ENCODE measurements around the gene CHCHD4.

CHCHD4 gene

GRCh38 chr3:14148041-14148985 lies 23.6 kb upstream of the CHCHD4 start:
- DNase-seq (ENCODE audit: low read depth) = no peak

- DNase-seq (ENCODE audit: low read depth) = no peak
These were observed 22.9 kb upstream of the CHCHD4 start for GRCh38 chr3:14147617-14148016.

- DNase-seq (ENCODE audit: low read depth) = no peak
These were observed 22.4 kb upstream of the CHCHD4 start for GRCh38 chr3:14147066-14147435.

- no peak for DNase-seq (ENCODE audit: low read depth)
These were observed 21.9 kb upstream of the CHCHD4 start for GRCh38 chr3:14146381-14147065.

GRCh38 chr3:14145670-14146380 lies 21.2 kb upstream of the CHCHD4 start:
- DNase-seq (ENCODE audit: low read depth) = no peak

GRCh38 chr3:14145236-14145635 lies 20.6 kb upstream of the CHCHD4 start:
- no peak for DNase-seq (ENCODE audit: low read depth)

GRCh38 chr3:14144423-14145075 lies 19.9 kb upstream of the CHCHD4 start:
- DNase-seq (ENCODE audit: low read depth) = peak; percentile 34

GRCh38 chr3:14143271-14144225 lies 18.9 kb upstream of the CHCHD4 start:
- no peak for DNase-seq (ENCODE audit: low read depth)

- DNase-seq (ENCODE audit: low read depth) = peak; percentile 29
These were observed 18.0 kb upstream of the CHCHD4 start for GRCh38 chr3:14142567-14143270.

GRCh38 chr3:14141602-14142341 lies 17.1 kb upstream of the CHCHD4 start:
- no peak for DNase-seq (ENCODE audit: low read depth)

GRCh38 chr3:14141144-14141543 lies 16.5 kb upstream of the CHCHD4 start:
- no peak for DNase-seq (ENCODE audit: low read depth)

GRCh38 chr3:14140668-14141067 lies 16.0 kb upstream of the CHCHD4 start:
- DNase-seq (ENCODE audit: low read depth) = no peak

GRCh38 chr3:14139771-14140170 lies 15.1 kb upstream of the CHCHD4 start:
- no peak for DNase-seq (ENCODE audit: low read depth)

- DNase-seq (ENCODE audit: low read depth) = no peak
These were observed 14.4 kb upstream of the CHCHD4 start for GRCh38 chr3:14138878-14139655.

GRCh38 chr3:14138109-14138877 lies 13.6 kb upstream of the CHCHD4 start:
- no peak for DNase-seq (ENCODE audit: low read depth)

- no peak for DNase-seq (ENCODE audit: low read depth)
These were observed 12.8 kb upstream of the CHCHD4 start for GRCh38 chr3:14137445-14137844.

GRCh38 chr3:14137004-14137403 lies 12.3 kb upstream of the CHCHD4 start:
- DNase-seq (ENCODE audit: low read depth) = no peak

- DNase-seq (ENCODE audit: low read depth) = no peak
These were observed 10.9 kb upstream of the CHCHD4 start for GRCh38 chr3:14135581-14135980.

All from stimulated activated CD8-positive, alpha-beta memory T cell treated with anti-CD3 and anti-CD28 coated beads, Interleukin-12 subunit alpha, Interleukin-12 subunit beta, amount 100 ng/mL, for 4 hours (primary cell).